ENCODE data around the gene RNF17. TPM values are rescaled to one million over a fixed set of nuclear protein-coding genes. Genes with fewer than 3 reads are reported as not detected.

The RNF17 gene
- total and polyA plus RNA-seq, 2 of the 8 experiments (the other 6 are each of a cell fraction or from before 2014, with no cell fraction given): not detected

DNA sequence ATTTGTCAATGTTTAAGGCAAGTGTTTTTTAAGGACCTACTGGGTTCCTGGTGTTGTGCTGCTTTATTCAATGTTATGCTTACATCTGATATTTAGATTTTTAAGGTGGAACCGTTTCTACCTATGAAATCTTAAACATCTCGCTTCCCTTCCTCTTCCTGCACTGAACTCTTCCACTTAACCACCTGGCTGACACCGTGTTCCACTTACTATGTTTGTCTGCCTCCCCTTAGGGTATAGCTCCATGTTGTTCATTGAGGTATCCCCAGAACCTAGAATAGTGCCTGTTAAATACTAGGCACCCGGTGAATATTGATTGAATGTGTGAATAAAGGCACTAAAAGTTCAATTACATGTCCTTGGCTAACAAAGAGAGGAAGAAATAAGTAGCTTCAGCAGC, 104.9 kb downstream of the RNF17 start (continued):
- no peak for TF ChIP-seq SP4 (IDR thresholded peaks at IDR 0.05; ENCODE audit: low read length)
- TF ChIP-seq POU5F1 (IDR thresholded peaks at IDR 0.05; ENCODE audit: low read depth, low read length): no peak
- TF ChIP-seq RFX5 (IDR thresholded peaks at IDR 0.05; ENCODE audit: borderline replicate concordance, low read depth, low read length): no peak
